WTC11 (cell line): ENCODE data around the gene ABCC4. TPM values are rescaled to one million over a fixed set of nuclear protein-coding genes. Genes with fewer than 3 reads are reported as not detected.

Source experiments
- ATAC-seq: fragments of 200-7000 bp; cut with Tn5 transposase; 2 replicates; pipeline ENCODE4 v1.10.0; 2021; ENCODE audit warnings: mild to moderate bottlenecking, moderate library complexity
- CTCF ChIA-PET: fragments of 300-600 bp; sonication (Branson Sonifier 250); formaldehyde crosslinking; loops from one replicate; lab custom pipeline; 2021; ENCODE audit warnings: antibody characterized with exemption; lab: Charles Lee
- POLR2A ChIA-PET: fragments of 350-600 bp; sonication (Branson Sonifier 250); formaldehyde crosslinking; loops from one replicate; lab custom pipeline; 2021; ENCODE audit warnings: antibody characterized with exemption; lab: Charles Lee
- DNase-seq: peaks from one replicate; pipeline ENCODE4 v3.0.0; 2021; ENCODE audit warnings: low spot score
- H3K27ac Mint-ChIP-seq: 2 replicates; pipeline ENCODE4 v1.8.0; 2021; ENCODE audit warnings: mixed read lengths
- H3K27me3 Mint-ChIP-seq: 2 replicates; pipeline ENCODE4 v1.8.0; 2021; ENCODE audit warnings: low read depth, mild to moderate bottlenecking, moderate library complexity, mixed read lengths
- H3K36me3 Mint-ChIP-seq: 2 replicates; pipeline ENCODE4 v1.8.0; 2021; ENCODE audit warnings: mixed read lengths
- H3K4me1 Mint-ChIP-seq: 2 replicates; pipeline ENCODE4 v1.8.0; 2022; ENCODE audit warnings: mixed read lengths
- H3K4me3 Mint-ChIP-seq: 2 replicates; pipeline ENCODE4 v1.8.0; 2021; ENCODE audit warnings: mild to moderate bottlenecking, moderate library complexity, mixed read lengths
- H3K9me3 Mint-ChIP-seq: 2 replicates; pipeline ENCODE4 v1.8.0; 2021; ENCODE audit warnings: mixed read lengths
- ATF1 ChIP-seq: sonication (generic); formaldehyde crosslinking; IDR thresholded peaks from 2 replicates; pipeline ENCODE4 v1.8.1; 2023; ENCODE audit warnings: mild to moderate bottlenecking, moderate library complexity, missing genetic modification reagents
- CREB1 ChIP-seq: sonication (generic); formaldehyde crosslinking; IDR thresholded peaks from 2 replicates; pipeline ENCODE4 v1.8.0; 2023; ENCODE audit warnings: mild to moderate bottlenecking, missing genetic modification reagents
- CTCF ChIP-seq: fragments of 200-600 bp; IDR thresholded peaks from 2 replicates; pipeline ENCODE4 v1.8.0; 2022; ENCODE audit warnings: antibody characterized with exemption
- E2F4 ChIP-seq: sonication (generic); formaldehyde crosslinking; IDR thresholded peaks from 2 replicates; pipeline ENCODE4 v1.8.1; 2022; ENCODE audit warnings: low read depth, mild to moderate bottlenecking, moderate library complexity, missing genetic modification reagents, borderline replicate concordance
- EMX1 ChIP-seq: fragments of 250-450 bp; sonication (Bioruptor Pico); IDR thresholded peaks from 2 replicates; pipeline ENCODE4 v1.8.0; 2021; ENCODE audit warnings: mild to moderate bottlenecking
- ERG ChIP-seq: fragments of 250-450 bp; sonication (Bioruptor Pico); IDR thresholded peaks from 2 replicates; pipeline ENCODE4 v1.8.0; 2021; ENCODE audit warnings: mild to moderate bottlenecking
- IRF1 ChIP-seq: sonication (generic); formaldehyde crosslinking; IDR thresholded peaks from 2 replicates; pipeline ENCODE4 v1.8.0; 2023; ENCODE audit warnings: missing genetic modification reagents
- JUN ChIP-seq: sonication (generic); formaldehyde crosslinking; IDR thresholded peaks from 2 replicates; pipeline ENCODE4 v1.8.0; 2023; ENCODE audit warnings: mild to moderate bottlenecking, missing genetic modification reagents
- MXD4 ChIP-seq: fragments of 250-450 bp; sonication (Bioruptor Pico); IDR thresholded peaks from 2 replicates; pipeline ENCODE4 v1.8.0; 2021; ENCODE audit warnings: mild to moderate bottlenecking, moderate library complexity, borderline replicate concordance
- NFYB ChIP-seq: sonication (generic); formaldehyde crosslinking; conservative IDR thresholded peaks from 2 replicates; pipeline ENCODE4 v1.8.0; 2022; ENCODE audit warnings: low read depth, missing genetic modification reagents
- NR2C2 ChIP-seq: sonication (generic); formaldehyde crosslinking; IDR thresholded peaks from 2 replicates; pipeline ENCODE4 v1.8.0; 2022; ENCODE audit warnings: mild to moderate bottlenecking, missing genetic modification reagents
- OVOL2 ChIP-seq: fragments of 250-450 bp; sonication (Bioruptor Pico); IDR thresholded peaks from 2 replicates; pipeline ENCODE4 v1.9.0; 2021; ENCODE audit warnings: mild to moderate bottlenecking, borderline replicate concordance
- PREB ChIP-seq: sonication (generic); formaldehyde crosslinking; IDR thresholded peaks from 2 replicates; pipeline ENCODE4 v1.8.1; 2022; ENCODE audit warnings: mild to moderate bottlenecking, missing genetic modification reagents, moderate library complexity, borderline replicate concordance
- PRRX2 ChIP-seq: fragments of 250-450 bp; sonication (Bioruptor Pico); IDR thresholded peaks from 2 replicates; pipeline ENCODE4 v1.8.0; 2021; ENCODE audit warnings: mild to moderate bottlenecking
- SMAD3 ChIP-seq: sonication (generic); formaldehyde crosslinking; IDR thresholded peaks from 2 replicates; pipeline ENCODE4 v1.8.0; 2022; ENCODE audit warnings: missing genetic modification reagents, mild to moderate bottlenecking, borderline replicate concordance
- SOX15 ChIP-seq: fragments of 250-450 bp; sonication (Bioruptor Pico); IDR thresholded peaks from 2 replicates; pipeline ENCODE4 v1.9.0; 2021; ENCODE audit warnings: mild to moderate bottlenecking
- TCF7 ChIP-seq: sonication (generic); formaldehyde crosslinking; IDR thresholded peaks from 2 replicates; pipeline ENCODE4 v1.8.0; 2022; ENCODE audit warnings: mild to moderate bottlenecking, low read depth, missing genetic modification reagents, moderate library complexity
- ZBTB21 ChIP-seq: sonication (generic); formaldehyde crosslinking; IDR thresholded peaks from 2 replicates; pipeline ENCODE4 v1.8.1; 2023; ENCODE audit warnings: mild to moderate bottlenecking, missing genetic modification reagents, borderline replicate concordance
- ZNF121 ChIP-seq: sonication (generic); formaldehyde crosslinking; IDR thresholded peaks from 2 replicates; pipeline ENCODE4 v1.8.0; 2023; ENCODE audit warnings: missing genetic modification reagents
- ZNF219 ChIP-seq: sonication (generic); formaldehyde crosslinking; IDR thresholded peaks from 2 replicates; pipeline ENCODE4 v1.8.0; 2023; ENCODE audit warnings: missing genetic modification reagents, mild to moderate bottlenecking, borderline replicate concordance
- ZNF232 ChIP-seq: sonication (generic); formaldehyde crosslinking; IDR thresholded peaks from 2 replicates; pipeline ENCODE4 v1.8.0; 2022; ENCODE audit warnings: mild to moderate bottlenecking, missing genetic modification reagents
- ZNF317 ChIP-seq: sonication (generic); formaldehyde crosslinking; IDR thresholded peaks from 2 replicates; pipeline ENCODE4 v1.8.1; 2023; ENCODE audit warnings: low read depth, mild to moderate bottlenecking, moderate library complexity, missing genetic modification reagents, borderline replicate concordance
- ZNF512 ChIP-seq: sonication (generic); formaldehyde crosslinking; IDR thresholded peaks from 2 replicates; pipeline ENCODE4 v1.8.1; 2022; ENCODE audit warnings: missing genetic modification reagents, borderline replicate concordance
- ZNF671 ChIP-seq: fragments of 250-450 bp; sonication (Bioruptor Pico); IDR thresholded peaks from 2 replicates; pipeline ENCODE4 v1.8.0; 2021; ENCODE audit warnings: mild to moderate bottlenecking
- total RNA-seq: library from RNA; stranded (reverse); gene quantifications from 3 replicates; pipeline ENCODE4 v1.2.3, GENCODE V29; 2021

ABCC4 gene
- total RNA-seq, 1 experiment from 2014 or later: 7.2 TPM

GRCh38 chr13:95188128-95188527 is 113.1 kb downstream of the ABCC4 start:
- POLR2A ChIA-PET: no interaction called here
- no peak for DNase-seq
- CTCF ChIA-PET: interaction anchor here (0.8 to 6.1 kb wide), 5 partner anchors 60 to 527 kb away, joined by 4 to 388 read pairs (median 13); partner anchors contain the start of gene CLDN10
- Mint-ChIP-seq H3K4me3 (peak overlapping the region; percentile 4; the same call in 1 of the 2 replicates), H3K27me3 (no peaks in the 10 kb centered on the region), H3K9me3 (no peaks in the 10 kb centered on the region), H3K4me1 (peaks cover 6% of the 10 kb centered on the region), H3K36me3 (no peaks in the 10 kb centered on the region), H3K27ac (no peak overlapping the region)
- ATAC-seq: no peak
- TF ChIP-seq CREB1 (CRISPR knock-in tag): no peak
- TF ChIP-seq NR2C2: no peak
- TF ChIP-seq OVOL2 (CRISPR knock-in tag): no peak
- no peak for TF ChIP-seq ZNF671 (CRISPR knock-in tag)
- no peak for TF ChIP-seq ZNF121 (CRISPR knock-in tag)
- no peak for TF ChIP-seq ATF1 (CRISPR knock-in tag)
- TF ChIP-seq E2F4 (CRISPR knock-in tag): no peak
- TF ChIP-seq TCF7: no peak
- TF ChIP-seq JUN (CRISPR knock-in tag): no peak
- TF ChIP-seq ERG (CRISPR knock-in tag): no peak
- TF ChIP-seq IRF1: no peak
- no peak for TF ChIP-seq ZNF512 (CRISPR knock-in tag)
- TF ChIP-seq ZBTB21 (CRISPR knock-in tag): no peak
- no peak for TF ChIP-seq CTCF
- TF ChIP-seq EMX1: no peak
- TF ChIP-seq MXD4 (CRISPR knock-in tag): no peak
- TF ChIP-seq SOX15: no peak
- TF ChIP-seq ZNF232: no peak
- no peak for TF ChIP-seq NFYB (CRISPR knock-in tag)

GRCh38 chr13:95185851-95186250 is 115.4 kb downstream of the ABCC4 start:
- ChIA-PET POLR2A (no interaction called here), CTCF (no interaction called here)
- no peak for DNase-seq
- H3K9me3 Mint-ChIP-seq: no peaks in the 10 kb centered on the region
- no peaks in the 10 kb centered on the region for H3K27me3 Mint-ChIP-seq
- no peak overlapping the region for H3K4me3 Mint-ChIP-seq
- no peak for ATAC-seq
- no peak overlapping the region for H3K27ac Mint-ChIP-seq
- H3K36me3 Mint-ChIP-seq: no peaks in the 10 kb centered on the region
- no peaks in the 10 kb centered on the region for H3K4me1 Mint-ChIP-seq
- TF ChIP-seq SMAD3 (CRISPR knock-in tag): no peak
- TF ChIP-seq CTCF: no peak
- no peak for TF ChIP-seq PREB (CRISPR knock-in tag)
- no peak for TF ChIP-seq ERG (CRISPR knock-in tag)
- TF ChIP-seq NFYB (CRISPR knock-in tag): no peak
- no peak for TF ChIP-seq ZNF219 (CRISPR knock-in tag)
- no peak for TF ChIP-seq PRRX2 (CRISPR knock-in tag)
- no peak for TF ChIP-seq ZNF317
